Measurements from ENCODE around the gene CCDC14. TPM values are rescaled to one million over a fixed set of nuclear protein-coding genes. Genes with fewer than 3 reads are reported as not detected.

Gene CCDC14
- polyA plus RNA-seq, 3 donors from 2014 or later, result 0.17 to 6.4 (median 1.1) TPM

DNA sequence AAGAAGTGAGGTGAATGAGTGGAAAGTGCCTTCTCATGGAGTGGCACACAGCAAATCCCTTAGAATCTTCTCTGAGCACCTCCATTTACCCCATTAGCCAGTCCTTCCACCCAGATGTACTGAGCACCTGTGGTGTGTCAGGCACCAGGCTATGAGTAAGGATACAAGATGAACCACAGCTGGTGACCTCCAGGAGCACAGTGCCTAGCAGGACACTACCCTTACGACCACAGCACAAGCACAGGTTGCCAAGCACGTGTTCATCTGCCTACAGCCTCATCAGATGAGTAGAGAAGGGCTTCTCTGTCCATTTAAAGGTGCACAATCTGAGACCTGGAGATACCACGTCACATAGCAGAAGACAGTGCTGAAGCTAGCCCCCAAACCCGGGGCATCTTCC is 83.1 kb downstream of the CCDC14 start:
- Mint-ChIP-seq H3K9me3 (no peaks in the 10 kb centered on the region), H3K4me1 (peaks cover 3 to 6% of the 10 kb centered on the region in 2 donors), H3K36me3 (no peaks in the 10 kb centered on the region), H3K27me3 (ENCODE audit: low read depth in 3 of 3) (peaks cover 2 to 18% (median 7%) of the 10 kb centered on the region in 3 donors), H3K27ac (no peak overlapping the region), H3K4me3 (no peak overlapping the region)
- no peak for DNase-seq

DNA sequence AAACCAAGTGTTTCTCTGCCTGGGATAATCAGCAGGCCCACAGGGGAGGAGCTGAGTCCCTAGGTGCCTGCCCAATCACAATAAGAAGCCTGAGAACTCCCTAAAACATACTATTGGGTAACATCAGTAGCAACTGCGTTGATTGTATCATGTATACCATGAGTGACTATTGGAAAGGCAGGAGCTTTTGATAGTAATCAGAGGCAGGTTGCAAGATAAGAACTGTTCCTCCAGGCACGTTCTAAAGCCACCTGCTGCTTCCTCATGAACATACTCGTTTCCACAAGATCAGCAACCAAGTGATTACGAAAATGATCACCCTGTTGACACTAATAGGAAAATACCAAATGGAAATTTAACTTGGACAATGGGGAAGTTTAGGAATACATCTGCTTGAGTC is 83.6 kb downstream of the CCDC14 start:
- peaks cover under 1% of the 10 kb centered on the region in 2 donors for H3K4me1 Mint-ChIP-seq
- no peak overlapping the region for H3K27ac Mint-ChIP-seq
- H3K36me3 Mint-ChIP-seq, result no peaks in the 10 kb centered on the region
- no peak overlapping the region for H3K4me3 Mint-ChIP-seq
- no peaks in the 10 kb centered on the region for H3K9me3 Mint-ChIP-seq
- H3K27me3 Mint-ChIP-seq (ENCODE audit: low read depth in 3 of 3), result peaks cover 0 to 13% (median 7%) of the 10 kb centered on the region in 3 donors
- no peak for DNase-seq

DNA sequence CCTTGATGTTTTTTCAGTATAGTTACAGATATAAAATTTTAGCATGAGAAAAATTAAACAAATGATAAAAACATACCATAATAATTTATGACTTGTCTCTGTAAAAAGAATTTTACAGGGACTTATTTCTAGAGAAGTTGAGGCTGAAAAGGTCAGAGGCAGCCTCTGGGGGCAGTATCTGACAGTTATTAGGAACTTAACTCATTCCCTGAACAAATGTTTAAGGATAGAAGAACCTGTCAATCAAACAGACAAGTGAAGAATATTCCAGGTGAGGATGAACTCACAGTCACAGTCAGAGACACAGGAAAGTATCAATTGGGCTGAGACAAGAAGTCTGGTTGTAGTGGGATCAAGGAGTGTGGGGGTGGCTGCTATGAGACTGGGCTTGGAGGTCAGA is 84.2 kb downstream of the CCDC14 start:
- H3K9me3 Mint-ChIP-seq, result no peaks in the 10 kb centered on the region
- no peaks in the 10 kb centered on the region for H3K4me1 Mint-ChIP-seq
- H3K27ac Mint-ChIP-seq, result no peak overlapping the region
- no peak overlapping the region for H3K4me3 Mint-ChIP-seq
- peaks cover 0 to 9% (median 7%) of the 10 kb centered on the region in 3 donors for H3K27me3 Mint-ChIP-seq (ENCODE audit: low read depth in 3 of 3)
- DNase-seq, result no peak
- H3K36me3 Mint-ChIP-seq, result no peaks in the 10 kb centered on the region

DNA sequence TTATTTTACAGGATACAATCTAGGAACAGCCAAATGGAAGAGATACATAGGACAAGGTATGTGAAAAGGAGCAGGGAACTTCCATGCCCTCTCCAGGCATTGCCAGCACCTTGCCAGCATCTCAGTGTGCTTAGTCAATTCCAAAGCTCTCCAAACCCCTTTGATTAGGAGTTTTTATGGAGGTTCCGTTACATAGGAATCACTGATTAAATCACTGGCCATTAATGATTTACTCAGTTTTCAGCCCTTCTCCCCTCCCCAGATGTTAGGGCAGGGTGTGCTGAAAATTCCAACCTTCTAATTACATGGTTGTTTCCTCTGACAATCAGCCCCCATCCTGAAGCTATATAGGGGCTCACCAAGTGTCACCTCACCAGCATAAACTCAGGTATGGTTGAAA is 88.4 kb downstream of the CCDC14 start:
- no peaks in the 10 kb centered on the region for H3K36me3 Mint-ChIP-seq

DNA sequence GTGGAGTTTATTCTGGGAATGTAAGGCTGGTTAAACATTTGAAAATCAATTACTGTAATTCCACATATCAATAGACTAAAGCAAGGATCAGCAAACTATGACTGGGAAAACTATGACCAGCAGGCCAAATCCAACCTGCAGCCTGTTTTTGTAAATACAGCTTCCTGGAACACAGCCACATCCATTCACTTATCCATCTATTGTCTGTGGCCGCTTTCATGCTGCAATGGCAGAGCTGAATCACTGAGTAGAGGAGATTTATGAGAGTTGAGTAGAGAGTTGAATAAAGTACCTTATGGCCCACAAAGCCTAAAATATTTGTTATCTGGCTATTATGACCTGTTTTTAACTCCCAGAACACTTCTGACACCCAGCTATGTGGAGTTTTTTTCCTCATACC is 89.1 kb downstream of the CCDC14 start:
- Mint-ChIP-seq H3K4me1 (no peaks in the 10 kb centered on the region), H3K4me3 (no peak overlapping the region), H3K36me3 (no peaks in the 10 kb centered on the region), H3K27ac (no peak overlapping the region), H3K9me3 (no peaks in the 10 kb centered on the region), H3K27me3 (ENCODE audit: low read depth in 3 of 3) (peaks cover 2 to 5% (median 3%) of the 10 kb centered on the region in 3 donors)
- DNase-seq, result no peak

More for the DNA sequence above, 88.4 kb downstream of the CCDC14 start:
- Mint-ChIP-seq H3K27ac (no peak overlapping the region), H3K27me3 (ENCODE audit: low read depth in 3 of 3) (peaks cover 0 to 5% (median 2%) of the 10 kb centered on the region in 3 donors), H3K9me3 (no peaks in the 10 kb centered on the region), H3K4me3 (no peak overlapping the region), H3K4me1 (no peaks in the 10 kb centered on the region)
- no peak for DNase-seq

DNA sequence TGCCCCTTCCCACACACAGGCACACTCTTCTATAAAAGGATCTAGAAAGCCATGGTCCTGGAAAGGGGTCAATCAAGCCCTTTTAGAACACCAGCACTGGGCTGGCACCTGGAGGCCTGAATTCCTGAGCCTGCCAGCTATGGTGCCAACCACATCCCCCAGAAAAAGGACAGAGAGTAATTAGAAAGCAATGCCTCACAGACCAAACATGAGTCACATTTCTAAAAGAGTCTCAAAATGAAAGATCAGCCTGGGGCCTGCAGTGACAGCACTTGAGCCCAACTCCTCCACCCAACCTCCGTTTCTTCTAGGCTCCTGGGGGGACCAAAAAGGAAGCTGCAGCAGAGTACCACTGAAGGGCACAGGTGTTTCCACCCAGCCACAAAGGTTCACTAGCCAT is 91.0 kb downstream of the CCDC14 start:
- Mint-ChIP-seq H3K27ac (no peak overlapping the region), H3K9me3 (no peaks in the 10 kb centered on the region), H3K27me3 (ENCODE audit: low read depth in 3 of 3) (peaks cover 0 to 6% (median 3%) of the 10 kb centered on the region in 3 donors), H3K4me1 (no peaks in the 10 kb centered on the region), H3K36me3 (no peaks in the 10 kb centered on the region), H3K4me3 (no peak overlapping the region)
- DNase-seq, result no peak

DNA sequence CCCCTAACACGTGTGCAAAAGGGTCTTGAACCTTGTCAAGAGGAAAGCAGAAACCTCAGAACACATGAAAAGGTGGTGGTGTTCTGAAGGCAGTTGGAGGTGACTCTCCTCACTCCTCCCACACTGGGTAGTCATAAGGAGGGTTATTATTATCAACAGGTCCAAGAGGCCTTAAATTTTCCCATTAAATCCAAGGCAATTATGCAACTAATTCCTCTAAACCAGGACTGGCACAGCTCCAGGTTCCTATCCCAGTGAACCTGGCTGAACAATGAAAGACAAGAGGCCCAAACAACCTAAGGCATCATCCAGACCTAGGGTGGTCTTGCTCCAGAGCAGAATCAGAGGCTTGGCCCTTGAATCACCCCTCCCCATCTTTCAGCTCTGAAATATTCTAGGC is 91.9 kb downstream of the CCDC14 start:
- Mint-ChIP-seq H3K27me3 (ENCODE audit: low read depth in 3 of 3) (peaks cover 0 to 6% (median 3%) of the 10 kb centered on the region in 3 donors), H3K4me3 (no peak overlapping the region), H3K36me3 (no peaks in the 10 kb centered on the region), H3K27ac (no peak overlapping the region), H3K4me1 (no peaks in the 10 kb centered on the region), H3K9me3 (peaks cover 0 to 1% (median 0%) of the 10 kb centered on the region in 6 donors)
- no peak for DNase-seq

DNA sequence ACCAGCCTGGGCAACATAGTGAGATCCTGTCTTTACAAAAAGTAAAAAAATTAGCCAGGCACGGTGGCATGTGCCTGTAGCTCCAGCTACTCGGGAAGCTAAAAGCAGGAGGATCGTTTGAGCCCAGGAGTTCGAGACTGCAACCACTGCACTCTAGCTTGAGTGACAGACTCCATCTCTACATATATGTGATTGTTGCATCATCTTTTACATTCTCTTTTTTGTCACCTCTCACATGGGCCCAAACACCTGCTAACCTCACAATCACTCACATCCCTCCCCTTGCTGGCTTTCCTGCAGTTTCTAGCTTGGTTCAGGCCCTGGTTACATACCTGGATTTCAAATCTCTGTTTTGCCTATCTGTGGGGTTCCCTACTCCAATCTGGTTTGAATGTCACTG is 96.3 kb downstream of the CCDC14 start:
- H3K27me3 Mint-ChIP-seq (ENCODE audit: low read depth in 3 of 3), result peaks cover 0 to 3% (median 3%) of the 10 kb centered on the region in 3 donors
- no peaks in the 10 kb centered on the region for H3K36me3 Mint-ChIP-seq
- peaks cover 0 to 1% (median 0%) of the 10 kb centered on the region in 6 donors for H3K9me3 Mint-ChIP-seq
- H3K27ac Mint-ChIP-seq, result no peak overlapping the region
- no peak overlapping the region for H3K4me3 Mint-ChIP-seq
- H3K4me1 Mint-ChIP-seq, result no peaks in the 10 kb centered on the region
- DNase-seq, result no peak

Other genes with a start within 250 kb of the CCDC14 start
- gene MYLK, start 76.9 kb downstream of the CCDC14 start, polyA plus RNA-seq, result 1 to 10 TPM in 1 of 3 donors, under 1 TPM in 2; 0.36 to 3.7 (median 0.89) TPM
- gene ROPN1, start 30.9 kb upstream of the CCDC14 start, polyA plus RNA-seq, result not detected
- 1 to 10 TPM in 2 of 3 donors, under 1 TPM in 1; 0.34 to 2.1 (median 1.4) TPM for gene KALRN, start 72.1 kb upstream of the CCDC14 start, polyA plus RNA-seq